Coronary artery (tissue), 2 donors: Measurements from ENCODE around the gene TEX29.

Source experiments
- DNase-seq: peaks from one replicate; pipeline ENCODE4 v3.0.0-alpha.2; 2017; ENCODE audit warnings: low spot score
- H3K27ac ChIP-seq, 2 donors: fragments of 200-600 bp; sonication (generic); one replicate each; pipeline ENCODE4 v1.5.1; 2016 to 2019
- H3K4me3 ChIP-seq: fragments of 200-600 bp; sonication (generic); 2 replicates; pipeline ENCODE4 v1.5.1; 2016; ENCODE audit warnings: mild to moderate bottlenecking, moderate library complexity
- TF ChIP-seq, protein P1 (sequence below): fragments of 200-600 bp; sonication (generic); IDR thresholded peaks from one replicate; pipeline ENCODE4 v1.5.1; 2019; ENCODE audit warnings: antibody characterized with exemption

The TEX29 gene

DNA sequence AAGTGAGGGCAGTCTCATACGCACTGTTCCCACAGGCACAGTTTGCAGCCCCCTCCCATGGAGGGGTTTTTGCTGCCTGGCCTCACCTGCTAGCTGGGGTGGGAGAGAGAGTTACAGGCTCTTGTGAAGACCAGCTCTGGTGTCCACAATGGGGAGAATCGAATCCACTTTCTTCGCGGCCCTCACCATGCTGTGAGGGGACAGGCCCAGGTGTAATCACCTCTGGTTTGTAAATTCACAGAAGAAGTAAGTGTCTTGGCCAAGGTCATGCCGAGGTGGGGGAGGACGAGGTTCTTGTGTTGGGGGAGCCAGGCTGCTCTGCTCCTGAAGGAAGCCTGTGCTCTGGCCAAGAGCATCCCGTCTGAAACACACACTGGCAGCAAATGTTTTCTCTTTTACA lies 39.5 kb downstream of the TEX29 start:
- Histone ChIP-seq H3K27ac (no peak overlapping the region), H3K4me3 (no peak overlapping the region)
- DNase-seq = no peak

DNA sequence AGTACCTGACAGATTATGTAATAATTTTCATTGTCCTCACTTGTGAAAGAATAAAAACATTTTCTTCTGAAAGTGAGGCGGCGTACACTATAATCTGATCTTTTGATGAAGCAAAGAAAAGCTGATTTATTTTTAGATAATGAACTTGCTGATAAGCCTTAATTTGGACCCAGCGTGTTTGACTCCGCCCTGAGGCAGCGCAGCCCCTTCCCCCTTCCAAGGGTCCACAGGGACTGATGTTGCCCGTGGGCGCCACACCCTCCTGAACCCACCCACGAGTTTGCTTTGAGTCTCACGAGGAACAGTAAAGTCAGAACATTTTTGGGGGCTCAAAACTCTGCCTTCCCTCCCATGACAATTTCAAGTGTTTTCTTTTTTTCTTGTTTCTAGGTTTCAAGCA lies 40.0 kb downstream of the TEX29 start:
- DNase-seq = no peak
- no peak overlapping the region for H3K4me3 ChIP-seq
- H3K27ac ChIP-seq = no peak overlapping the region
- TF ChIP-seq, protein P1, sequence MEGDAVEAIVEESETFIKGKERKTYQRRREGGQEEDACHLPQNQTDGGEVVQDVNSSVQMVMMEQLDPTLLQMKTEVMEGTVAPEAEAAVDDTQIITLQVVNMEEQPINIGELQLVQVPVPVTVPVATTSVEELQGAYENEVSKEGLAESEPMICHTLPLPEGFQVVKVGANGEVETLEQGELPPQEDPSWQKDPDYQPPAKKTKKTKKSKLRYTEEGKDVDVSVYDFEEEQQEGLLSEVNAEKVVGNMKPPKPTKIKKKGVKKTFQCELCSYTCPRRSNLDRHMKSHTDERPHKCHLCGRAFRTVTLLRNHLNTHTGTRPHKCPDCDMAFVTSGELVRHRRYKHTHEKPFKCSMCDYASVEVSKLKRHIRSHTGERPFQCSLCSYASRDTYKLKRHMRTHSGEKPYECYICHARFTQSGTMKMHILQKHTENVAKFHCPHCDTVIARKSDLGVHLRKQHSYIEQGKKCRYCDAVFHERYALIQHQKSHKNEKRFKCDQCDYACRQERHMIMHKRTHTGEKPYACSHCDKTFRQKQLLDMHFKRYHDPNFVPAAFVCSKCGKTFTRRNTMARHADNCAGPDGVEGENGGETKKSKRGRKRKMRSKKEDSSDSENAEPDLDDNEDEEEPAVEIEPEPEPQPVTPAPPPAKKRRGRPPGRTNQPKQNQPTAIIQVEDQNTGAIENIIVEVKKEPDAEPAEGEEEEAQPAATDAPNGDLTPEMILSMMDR = no peak

More for the DNA sequence above, 39.5 kb downstream of the TEX29 start:
- TF ChIP-seq, protein P1 = no peak

DNA sequence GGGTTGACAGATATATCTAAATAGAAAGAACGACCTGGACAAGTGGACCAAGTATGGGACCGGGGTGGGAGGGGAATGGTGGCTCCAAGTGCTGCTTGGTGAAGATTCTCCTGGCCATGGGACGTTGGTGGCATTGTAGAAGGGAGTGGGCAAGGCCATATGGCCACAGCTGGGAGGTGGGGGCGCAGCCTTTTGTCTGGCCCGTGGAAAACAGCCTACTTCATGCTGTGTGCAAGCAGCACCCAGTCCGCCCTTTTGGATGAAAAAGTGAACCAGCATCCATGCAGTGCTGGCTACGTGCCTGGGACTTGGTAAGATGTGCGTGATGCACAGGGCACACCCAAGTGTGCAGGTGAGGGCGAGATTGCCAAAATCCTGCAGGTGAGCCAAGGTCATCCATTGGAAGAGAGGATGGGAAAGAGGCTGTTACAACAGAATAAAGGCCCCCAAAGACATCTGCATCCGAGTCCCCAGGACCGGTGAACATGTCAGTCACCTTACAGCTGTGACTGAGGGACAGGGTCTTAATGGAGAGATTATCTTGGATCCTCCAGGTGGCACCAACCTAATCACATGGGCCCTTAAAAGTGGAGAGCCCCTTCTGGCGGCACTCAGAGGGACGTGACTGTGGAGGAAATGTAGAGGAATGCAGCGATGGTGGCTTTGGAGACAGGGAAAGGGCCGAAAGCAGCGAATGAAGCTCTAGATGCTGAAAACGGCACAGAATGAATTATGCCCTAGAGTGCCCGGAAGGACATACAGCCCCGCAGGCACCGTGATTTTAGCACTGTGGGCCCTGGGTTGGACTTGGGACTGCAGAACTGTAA lies 40.8 kb downstream of the TEX29 start:
- no peak for DNase-seq
- no peak overlapping the region for H3K4me3 ChIP-seq
- TF ChIP-seq, protein P1 = no peak
- no peak overlapping the region for H3K27ac ChIP-seq

DNA sequence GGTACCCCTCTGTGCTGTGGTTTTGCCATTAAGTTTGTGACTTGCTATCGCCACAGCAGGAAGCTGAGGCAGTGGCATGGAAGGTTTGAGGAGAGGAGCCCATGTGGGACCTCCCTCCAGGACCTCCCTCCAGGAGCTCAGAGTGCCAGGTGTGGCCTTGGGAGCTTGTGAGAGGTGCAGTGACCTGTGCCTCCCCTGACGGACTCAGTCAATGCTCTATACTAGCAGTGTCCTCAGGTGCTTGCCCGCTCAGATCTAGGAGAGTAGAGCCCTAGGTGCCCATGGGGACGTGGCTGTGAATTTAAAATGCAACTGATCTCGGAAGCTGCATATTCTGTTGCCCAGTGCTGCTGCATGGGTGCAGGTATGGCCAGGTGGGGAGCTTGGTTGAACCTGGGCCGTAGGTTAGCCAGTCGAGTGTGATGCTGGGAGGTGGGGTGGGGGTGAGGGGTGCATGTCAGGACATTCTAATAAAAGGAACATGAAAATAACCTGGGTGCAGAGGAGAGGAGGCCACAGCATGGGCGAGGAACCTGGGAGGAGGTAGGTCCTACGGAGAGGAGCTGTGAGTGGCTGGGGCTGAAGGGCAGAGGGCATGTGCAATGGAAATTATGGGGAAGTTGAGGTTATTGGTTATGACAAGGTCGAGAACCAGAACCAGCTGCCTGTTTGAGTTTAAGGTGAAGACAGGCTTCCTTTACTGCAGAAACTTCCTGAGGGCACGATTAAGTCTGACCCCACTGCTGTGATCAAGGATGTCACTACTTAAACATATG lies 41.6 kb downstream of the TEX29 start:
- TF ChIP-seq, protein P1 = no peak
- Histone ChIP-seq H3K4me3 (no peak overlapping the region), H3K27ac (no peak overlapping the region)
- DNase-seq = no peak

- TF ChIP-seq, protein P1 = no peak
- H3K4me3 ChIP-seq = no peak overlapping the region
- DNase-seq = no peak
- no peak overlapping the region for H3K27ac ChIP-seq
These were observed 42.7 kb downstream of the TEX29 start for GRCh38 chr13:111363121-111363520.

GRCh38 chr13:111363591-111363990 lies 43.1 kb downstream of the TEX29 start:
- TF ChIP-seq, protein P1 = no peak
- no peak for DNase-seq
- Histone ChIP-seq H3K4me3 (no peak overlapping the region), H3K27ac (no peak overlapping the region)
